GM18951 (cell line): Measurements from ENCODE around the gene ENO4.

Experiments used
- POLR2A ChIP-seq: IDR thresholded peaks from 4 replicates; pipeline ENCODE4 v1.6.1; 2011; ENCODE audit warnings: mild to moderate bottlenecking; ENCODE audit not compliant: insufficient read length, insufficient read depth; ENCODE audit errors: extremely low read depth
- in situ Hi-C: fragments of 300-500 bp; cut with MboI; formaldehyde crosslinking; loops from one replicate; pipeline ENCODE4 v1.12.0; 2022; ENCODE audit warnings: low sequenced_read_pairs, mixed read lengths, inconsistent platforms; ENCODE audit not compliant: unreplicated experiment

Gene ENO4

GRCh38 chr10:116849248-116850057, at the start of gene ENO4:
Gene ENO4, plus strand, starts transcription at chr10:116849499. Its CDS starts 68 bp downstream, at chr10:116849567.
- peak; percentile 35 for TF ChIP-seq POLR2A
- in situ Hi-C loops, result no loop called here

- in situ Hi-C loops, result no loop called here
Measured at GRCh38 chr10:116800286-116800929, 48.9 kb upstream of the ENO4 start.

DNA sequence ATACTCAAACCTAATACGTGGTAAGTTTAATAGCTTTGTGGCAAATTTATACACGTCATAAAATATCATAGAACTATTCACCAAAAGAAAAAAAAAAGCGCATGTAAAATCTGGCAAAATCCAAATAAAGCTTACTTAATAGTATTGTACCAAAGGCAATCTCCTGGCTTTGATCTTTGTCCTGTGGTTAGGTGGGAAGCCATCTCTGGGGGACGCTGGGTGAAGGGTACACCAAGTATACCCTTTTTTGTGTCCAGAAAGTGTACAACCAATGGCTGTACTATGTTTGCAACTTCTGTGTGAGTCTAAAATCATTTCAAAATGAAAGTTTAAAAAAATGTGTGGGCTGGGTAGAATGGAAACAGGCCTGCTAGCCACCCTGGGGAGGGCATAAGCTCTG, 47.6 kb upstream of the ENO4 start:
- in situ Hi-C loops, result no loop called here
- no peak for TF ChIP-seq POLR2A

More at GRCh38 chr10:116800286-116800929, 48.9 kb upstream of the ENO4 start:
- no peak for TF ChIP-seq POLR2A

DNA sequence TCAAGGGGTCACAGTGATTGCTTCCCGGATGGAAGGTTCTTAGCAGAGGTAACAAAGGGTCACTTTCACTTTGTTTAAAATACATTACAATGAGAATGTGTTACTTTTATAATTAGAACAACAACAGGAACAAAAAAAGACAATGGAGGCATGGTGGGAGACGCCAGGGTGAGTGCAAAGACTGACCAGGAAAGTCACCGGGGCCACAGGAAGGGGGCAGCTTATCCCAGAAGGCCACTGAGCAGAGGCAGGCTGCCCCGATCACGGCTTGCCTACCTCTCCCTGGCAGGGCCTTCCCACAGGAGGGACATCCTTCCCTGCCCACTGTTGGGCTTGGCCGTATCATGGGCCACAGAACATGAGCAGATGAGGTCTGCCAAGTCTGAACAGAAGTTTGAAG, 46.8 kb upstream of the ENO4 start:
- in situ Hi-C loops, result no loop called here
- TF ChIP-seq POLR2A, result no peak

GRCh38 chr10:116802876-116803275, 46.4 kb upstream of the ENO4 start:
- in situ Hi-C loops, result no loop called here
- TF ChIP-seq POLR2A, result no peak

DNA sequence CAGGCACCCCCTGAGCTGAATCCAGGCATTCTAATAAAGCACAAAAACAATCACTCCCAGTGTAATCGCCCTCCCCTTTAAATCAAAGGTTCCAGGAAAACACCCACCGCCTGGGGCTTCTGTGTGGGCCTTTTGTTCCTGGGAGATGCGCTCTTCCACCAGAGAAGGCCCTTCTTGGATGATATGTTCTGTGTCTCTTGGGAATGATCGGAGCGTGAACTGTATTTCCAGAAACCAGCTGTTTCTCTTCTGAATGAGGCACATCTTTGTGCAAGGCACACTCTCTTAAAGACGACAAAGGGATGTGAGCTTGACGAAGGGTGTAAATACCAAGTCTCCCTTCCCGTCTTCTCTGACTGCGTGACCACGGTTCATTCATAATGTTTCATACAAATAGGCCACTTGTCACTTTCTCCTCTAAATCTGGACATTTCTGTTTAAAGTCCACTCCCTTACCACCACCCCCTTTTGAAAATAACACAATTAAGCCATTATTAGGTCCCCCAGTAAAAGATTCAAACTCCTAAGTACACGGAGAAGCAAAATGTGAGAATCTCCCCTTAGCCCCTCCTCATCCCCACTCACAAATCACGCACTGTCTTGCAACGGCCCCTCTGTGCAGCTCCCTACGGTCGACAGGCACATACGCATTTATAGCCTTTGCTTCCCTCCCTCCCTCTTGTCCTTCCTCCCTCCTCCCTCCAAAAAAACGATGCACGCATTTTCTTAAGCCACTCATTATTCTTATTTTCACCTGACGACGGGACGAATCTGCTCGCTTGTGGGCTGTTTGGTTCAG, 45.6 kb upstream of the ENO4 start:
- in situ Hi-C loops, result no loop called here
- no peak for TF ChIP-seq POLR2A

DNA sequence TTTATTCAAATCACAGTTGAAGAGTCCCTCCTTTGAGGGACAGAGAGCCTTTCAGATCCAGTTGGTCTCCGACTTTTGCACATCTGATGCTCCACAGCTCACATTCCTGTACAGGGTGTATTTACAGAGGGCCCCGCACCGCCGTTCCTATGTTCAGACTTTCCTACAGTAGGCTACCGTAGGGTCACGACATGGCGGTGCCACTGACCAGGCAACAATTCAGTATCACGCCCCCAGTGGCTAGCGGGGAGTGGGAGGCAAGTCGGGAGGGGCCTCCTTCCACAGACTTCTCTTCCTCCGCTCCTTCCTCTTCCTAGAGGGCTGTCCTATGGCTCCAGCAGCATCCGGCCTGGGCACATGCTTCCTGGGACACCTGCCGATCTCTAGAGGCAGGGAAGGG, 40.6 kb upstream of the ENO4 start:
- in situ Hi-C loops, result no loop called here
- no peak for TF ChIP-seq POLR2A

DNA sequence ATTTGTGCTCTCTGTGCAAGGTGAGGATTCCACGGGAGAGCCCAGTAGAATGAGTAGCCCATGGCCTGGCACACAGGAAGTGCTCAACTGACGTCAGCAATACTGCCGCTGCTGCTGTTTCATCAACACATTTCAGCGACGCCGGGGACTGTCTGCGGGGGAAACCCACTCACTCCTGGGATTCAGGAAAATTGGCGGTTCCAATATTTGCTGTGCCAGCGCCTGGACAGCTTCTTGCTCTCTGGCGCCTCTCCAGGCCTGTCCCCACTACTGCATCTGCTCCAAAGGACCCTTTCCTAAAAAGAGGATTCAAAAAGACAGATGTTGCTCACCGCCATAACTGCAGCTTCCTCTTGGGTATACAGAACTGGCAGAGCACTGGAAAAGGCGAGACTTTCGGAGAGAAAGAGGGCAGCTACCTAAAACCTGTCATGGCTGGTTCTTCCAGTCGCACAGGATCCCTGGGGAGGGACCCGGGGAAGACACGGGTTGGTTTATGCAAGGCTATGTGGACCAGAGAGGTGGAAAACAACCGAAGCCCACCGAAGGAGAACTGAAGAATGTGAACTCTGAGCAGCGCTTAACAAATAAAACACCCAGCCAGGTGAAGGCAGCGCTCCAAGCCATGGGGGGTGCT, 39.7 kb upstream of the ENO4 start:
- in situ Hi-C loops, result no loop called here
- no peak for TF ChIP-seq POLR2A

- TF ChIP-seq POLR2A, result no peak
- in situ Hi-C loops, result no loop called here
Measured at GRCh38 chr10:116810120-116810500, 39.2 kb upstream of the ENO4 start.

DNA sequence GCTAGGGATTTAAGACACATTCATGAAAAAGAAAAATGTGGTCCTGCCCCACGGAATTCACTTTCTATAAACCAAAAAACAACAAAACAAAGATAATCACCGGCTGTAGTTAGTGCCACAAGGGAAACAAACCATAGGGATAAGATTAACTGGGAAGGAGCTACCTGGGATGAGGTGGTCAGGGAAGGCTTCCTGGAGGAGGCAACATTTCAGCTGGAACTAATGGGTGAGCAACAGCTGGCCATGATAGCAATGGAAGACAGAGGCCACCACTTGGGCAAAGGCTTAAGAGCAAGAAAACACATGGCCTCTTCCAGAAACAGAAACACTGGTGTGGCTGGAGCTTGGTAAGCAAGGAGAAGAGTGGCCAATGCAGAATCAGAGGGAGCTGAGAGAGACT, 38.4 kb upstream of the ENO4 start:
- in situ Hi-C loops, result no loop called here

GRCh38 chr10:116811691-116812090, 37.6 kb upstream of the ENO4 start:
- TF ChIP-seq POLR2A, result no peak
- in situ Hi-C loops, result no loop called here

More for the DNA sequence above, 38.4 kb upstream of the ENO4 start:
- no peak for TF ChIP-seq POLR2A

DNA sequence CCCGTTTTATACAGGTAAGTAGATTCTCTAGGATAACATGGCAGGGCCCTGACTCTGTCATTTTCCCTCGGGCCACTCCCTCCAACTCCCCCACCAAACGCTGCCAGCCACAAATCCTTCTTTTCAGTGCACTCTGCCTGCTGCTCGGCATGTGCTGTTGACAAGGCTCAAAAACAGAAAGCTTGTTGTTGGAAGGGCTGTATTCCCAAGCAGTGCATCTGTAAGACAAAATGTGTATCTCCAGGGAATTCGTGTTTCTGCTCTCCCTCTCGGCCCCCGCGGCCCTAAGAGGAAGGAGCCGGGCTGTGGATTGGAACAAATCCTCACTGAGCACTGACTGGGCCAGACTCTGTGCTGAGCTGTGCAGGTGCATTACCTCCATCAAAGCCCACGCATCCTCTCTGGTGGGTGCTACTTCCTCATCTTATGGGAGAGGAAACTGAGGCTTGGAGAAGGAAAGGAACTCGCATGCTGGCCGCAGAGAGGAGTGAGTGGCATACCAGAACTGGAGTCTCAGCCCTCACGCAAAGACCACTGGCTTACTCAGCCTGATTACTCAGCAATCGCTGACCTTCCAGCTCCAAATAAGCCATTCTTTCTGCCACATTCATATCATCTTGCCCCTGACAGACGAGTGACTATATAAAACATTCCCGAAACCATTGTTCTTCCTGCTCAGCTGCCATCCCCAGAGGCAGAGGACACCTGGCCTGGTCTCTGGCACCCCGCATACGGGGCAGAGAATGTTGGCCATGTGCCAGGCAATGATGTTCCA, 33.5 kb upstream of the ENO4 start:
- in situ Hi-C loops, result no loop called here
- TF ChIP-seq POLR2A, result no peak
